ENCODE measurements around the gene DIAPH3. TPM values are rescaled to one million over a fixed set of nuclear protein-coding genes. Genes with fewer than 3 reads are reported as not detected.

DIAPH3 gene
- total RNA-seq, 5 donors from 2014 or later (not counting 1 experiment from before 2014, with no cell fraction given), result 0.14 to 0.45 (median 0.30) TPM

DNA sequence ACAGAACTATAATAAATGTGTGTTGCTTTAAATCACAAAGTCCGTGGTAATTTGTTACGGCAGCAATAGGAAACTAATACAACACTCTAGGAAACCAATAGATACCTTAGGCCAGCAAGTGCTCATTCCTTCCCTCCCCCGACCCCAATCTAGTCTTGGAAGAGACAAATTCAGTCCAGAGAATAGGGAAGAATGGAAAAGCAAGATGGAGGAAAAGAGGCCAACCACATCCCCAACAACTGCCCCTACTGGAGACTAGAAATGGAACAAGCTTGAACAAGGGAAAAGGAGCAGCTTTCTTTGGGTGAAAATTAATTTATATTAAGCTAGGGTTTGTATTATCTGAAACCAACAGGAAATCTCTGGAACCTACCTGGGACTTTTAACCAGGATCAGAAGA is 54.4 kb downstream of the DIAPH3 start:
- ATAC-seq (replicated peaks in 1 of 4), result no peak
- CTCF ChIA-PET, result no interaction called here
- Mint-ChIP-seq H3K4me1 (no peaks in the 10 kb centered on the region), H3K27me3 (no peaks in the 10 kb centered on the region), H3K36me3 (no peaks in the 10 kb centered on the region), H3K4me3 (no peak overlapping the region), H3K27ac (no peak overlapping the region), H3K9me3 (peaks cover 4 to 8% (median 5%) of the 10 kb centered on the region in 3 donors)
- Histone ChIP-seq H3K36me3 (ENCODE audit: control insufficient read depth in 2 of 2, extremely low read depth in 1 of 2, insufficient read depth in 1 of 2, low read length in 1 of 2) (no peaks in the 10 kb centered on the region), H3K27ac (ENCODE audit: low read length) (no peak overlapping the region), H3K9me3 (no peaks in the 10 kb centered on the region), H3K4me3 (ENCODE audit: control insufficient read depth in 1 of 2, extremely low read depth in 1 of 2, low read length in 1 of 2) (no peak overlapping the region), H3K4me1 (ENCODE audit: control insufficient read depth in 1 of 2, extremely low read depth in 1 of 2, insufficient read depth in 2 of 2, low read length in 2 of 2) (no peaks in the 10 kb centered on the region), H3K27me3 (replicated peaks in 1 of 2; ENCODE audit: control insufficient read depth in 2 of 2, extremely low read depth in 1 of 2, insufficient read depth in 2 of 2, low read length in 1 of 2) (no peaks in the 10 kb centered on the region)
- POLR2A ChIA-PET, result interaction anchor here in 1 of 2 donors (0.6 kb wide), 1 partner anchor 84 kb away, joined by 17 read pairs; no protein-coding TSS in a partner anchor
- WGBS (ENCODE audit: insufficient coverage), result no CpG with 5 or more reads among the region's 3 CpGs
- no peak for DNase-seq

DNA sequence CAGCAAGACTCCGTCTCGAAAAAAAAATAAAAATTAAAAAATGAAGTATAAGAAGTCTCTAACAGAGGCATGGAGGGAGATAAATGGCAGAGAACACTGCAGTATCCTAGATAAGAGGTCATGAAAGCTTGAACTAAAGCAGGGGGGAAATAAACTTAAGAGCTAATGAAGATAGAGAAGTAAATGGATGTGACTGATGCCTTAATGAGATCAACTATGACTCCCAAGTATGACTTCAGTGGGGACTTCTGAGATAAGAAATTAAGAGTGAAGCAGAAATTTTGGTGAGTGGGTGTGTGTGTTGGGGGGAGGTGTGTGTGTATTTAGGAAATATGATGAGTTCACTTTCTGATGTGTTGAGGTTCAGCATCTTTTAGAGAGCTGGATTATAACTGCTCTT is 55.1 kb downstream of the DIAPH3 start:
- no peak overlapping the region for H3K27ac Mint-ChIP-seq
- no peak overlapping the region for H3K4me3 Mint-ChIP-seq
- ChIA-PET CTCF (no interaction called here), POLR2A (interaction anchor here in 1 of 2 donors (1.0 kb wide), 1 partner anchor 11 kb away, joined by 4 read pairs; no protein-coding TSS in a partner anchor)
- no peaks in the 10 kb centered on the region for H3K36me3 Mint-ChIP-seq
- H3K27ac ChIP-seq (ENCODE audit: low read length), result no peak overlapping the region
- no peaks in the 10 kb centered on the region for H3K27me3 ChIP-seq (replicated peaks in 1 of 2; ENCODE audit: control insufficient read depth in 2 of 2, extremely low read depth in 1 of 2, insufficient read depth in 2 of 2, low read length in 1 of 2)
- no peaks in the 10 kb centered on the region for H3K27me3 Mint-ChIP-seq
- ATAC-seq (replicated peaks in 1 of 4) (no peak), DNase-seq (no peak)
- H3K9me3 Mint-ChIP-seq, result peaks cover 0 to 4% (median 0%) of the 10 kb centered on the region in 3 donors
- H3K4me1 ChIP-seq (ENCODE audit: control insufficient read depth in 1 of 2, extremely low read depth in 1 of 2, insufficient read depth in 2 of 2, low read length in 2 of 2), result no peaks in the 10 kb centered on the region
- H3K9me3 ChIP-seq, result no peaks in the 10 kb centered on the region
- no peaks in the 10 kb centered on the region for H3K4me1 Mint-ChIP-seq
- no peaks in the 10 kb centered on the region for H3K36me3 ChIP-seq (ENCODE audit: control insufficient read depth in 2 of 2, extremely low read depth in 1 of 2, insufficient read depth in 1 of 2, low read length in 1 of 2)
- H3K4me3 ChIP-seq (ENCODE audit: control insufficient read depth in 1 of 2, extremely low read depth in 1 of 2, low read length in 1 of 2), result no peak overlapping the region
- WGBS (ENCODE audit: insufficient coverage), result no CpG with 5 or more reads among the region's 2 CpGs

DNA sequence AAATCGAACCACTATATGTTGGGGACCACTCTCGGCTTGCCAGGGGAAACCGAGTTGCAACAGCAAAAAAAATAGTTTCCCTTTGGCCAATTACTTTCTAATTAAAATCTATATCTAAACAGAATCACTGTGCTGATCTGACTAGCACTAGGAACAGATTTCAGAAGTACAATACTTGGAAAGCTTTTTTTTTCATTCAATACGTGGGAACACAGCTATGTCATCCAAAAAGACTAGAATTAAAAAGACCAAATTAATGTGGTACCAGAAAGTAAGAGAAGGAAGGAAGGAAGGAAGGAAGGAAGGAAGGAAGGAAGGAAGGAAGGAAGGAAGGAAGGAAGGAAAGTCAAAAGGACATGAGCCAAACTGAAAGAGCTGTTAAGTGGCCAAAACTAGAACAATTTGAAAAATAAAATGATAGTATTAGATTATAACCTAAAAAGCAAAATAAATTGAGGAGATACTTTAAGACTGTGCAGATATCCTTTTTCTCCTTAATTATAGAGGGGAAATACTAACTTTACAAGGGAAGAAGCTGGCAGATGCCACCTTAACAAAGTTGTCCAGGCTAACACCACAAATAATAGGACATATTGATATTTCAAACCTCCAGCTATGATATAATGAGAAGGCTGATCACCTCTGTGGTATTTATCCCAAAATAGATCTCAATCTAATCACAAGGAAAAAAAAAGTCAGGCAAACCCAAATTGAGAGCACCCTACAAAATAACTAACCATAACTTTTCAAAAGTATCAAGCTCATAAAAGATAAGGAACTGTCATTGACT is 63.9 kb downstream of the DIAPH3 start:
- H3K36me3 ChIP-seq (ENCODE audit: control insufficient read depth in 2 of 2, extremely low read depth in 1 of 2, insufficient read depth in 1 of 2, low read length in 1 of 2), result no peaks in the 10 kb centered on the region
- DNase-seq (no peak), ATAC-seq (replicated peaks in 1 of 4) (no peak)
- no peak overlapping the region for H3K27ac ChIP-seq (ENCODE audit: low read length)
- H3K4me1 ChIP-seq (ENCODE audit: control insufficient read depth in 1 of 2, extremely low read depth in 1 of 2, insufficient read depth in 2 of 2, low read length in 2 of 2), result no peaks in the 10 kb centered on the region
- ChIA-PET CTCF (interaction anchor here (0.6 to 0.7 kb wide), 2 partner anchors 12 to 17 kb away, joined by 3 to 4 read pairs; no protein-coding TSS in a partner anchor), POLR2A (interaction anchor here in 1 of 2 donors (0.7 kb wide), 2 partner anchors 13 to 164 kb away, joined by 4 to 6 read pairs; no protein-coding TSS in a partner anchor)
- Mint-ChIP-seq H3K36me3 (no peaks in the 10 kb centered on the region), H3K4me3 (no peak overlapping the region), H3K9me3 (no peaks in the 10 kb centered on the region), H3K27ac (no peak overlapping the region), H3K27me3 (no peaks in the 10 kb centered on the region), H3K4me1 (no peaks in the 10 kb centered on the region)
- WGBS (ENCODE audit: insufficient coverage), result no CpG with 5 or more reads among the region's 4 CpGs
- H3K4me3 ChIP-seq (ENCODE audit: control insufficient read depth in 1 of 2, extremely low read depth in 1 of 2, low read length in 1 of 2), result no peak overlapping the region
- H3K27me3 ChIP-seq (replicated peaks in 1 of 2; ENCODE audit: control insufficient read depth in 2 of 2, extremely low read depth in 1 of 2, insufficient read depth in 2 of 2, low read length in 1 of 2), result no peaks in the 10 kb centered on the region
- H3K9me3 ChIP-seq, result no peaks in the 10 kb centered on the region

DNA sequence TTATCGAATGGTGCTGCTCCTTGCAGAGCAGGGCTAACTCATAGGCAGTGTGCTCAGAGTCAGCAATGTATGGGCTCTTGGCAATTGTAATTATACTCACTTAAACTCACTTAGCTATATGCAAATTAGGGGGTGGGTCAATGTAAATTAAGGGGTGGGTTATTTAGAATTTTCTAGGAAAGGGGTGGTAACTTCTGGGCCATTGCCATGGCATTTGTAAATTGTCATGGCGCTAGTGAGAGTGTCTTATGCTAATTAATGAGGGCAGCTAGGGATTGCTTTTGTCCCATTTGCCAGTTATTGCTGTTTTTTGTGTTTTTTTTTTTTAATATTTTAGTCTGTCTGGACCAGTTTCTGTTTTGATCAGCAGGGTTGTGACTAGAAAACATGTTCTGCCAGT is 68.4 kb downstream of the DIAPH3 start:
- ATAC-seq (replicated peaks in 1 of 4) (no peak), DNase-seq (no peak)
- no peaks in the 10 kb centered on the region for H3K4me1 ChIP-seq (ENCODE audit: control insufficient read depth in 1 of 2, extremely low read depth in 1 of 2, insufficient read depth in 2 of 2, low read length in 2 of 2)
- H3K9me3 ChIP-seq, result no peaks in the 10 kb centered on the region
- POLR2A ChIA-PET, result no interaction called here
- Mint-ChIP-seq H3K27ac (no peak overlapping the region), H3K36me3 (no peaks in the 10 kb centered on the region), H3K4me1 (no peaks in the 10 kb centered on the region), H3K27me3 (no peaks in the 10 kb centered on the region), H3K9me3 (no peaks in the 10 kb centered on the region), H3K4me3 (no peak overlapping the region)
- H3K4me3 ChIP-seq (ENCODE audit: control insufficient read depth in 1 of 2, extremely low read depth in 1 of 2, low read length in 1 of 2), result no peak overlapping the region
- H3K27me3 ChIP-seq (replicated peaks in 1 of 2; ENCODE audit: control insufficient read depth in 2 of 2, extremely low read depth in 1 of 2, insufficient read depth in 2 of 2, low read length in 1 of 2), result no peaks in the 10 kb centered on the region
- CTCF ChIA-PET, result no interaction called here
- no CpG with 5 or more reads among the region's 2 CpGs for WGBS (ENCODE audit: insufficient coverage)
- H3K27ac ChIP-seq (ENCODE audit: low read length), result no peak overlapping the region
- no peaks in the 10 kb centered on the region for H3K36me3 ChIP-seq (ENCODE audit: control insufficient read depth in 2 of 2, extremely low read depth in 1 of 2, insufficient read depth in 1 of 2, low read length in 1 of 2)

DNA sequence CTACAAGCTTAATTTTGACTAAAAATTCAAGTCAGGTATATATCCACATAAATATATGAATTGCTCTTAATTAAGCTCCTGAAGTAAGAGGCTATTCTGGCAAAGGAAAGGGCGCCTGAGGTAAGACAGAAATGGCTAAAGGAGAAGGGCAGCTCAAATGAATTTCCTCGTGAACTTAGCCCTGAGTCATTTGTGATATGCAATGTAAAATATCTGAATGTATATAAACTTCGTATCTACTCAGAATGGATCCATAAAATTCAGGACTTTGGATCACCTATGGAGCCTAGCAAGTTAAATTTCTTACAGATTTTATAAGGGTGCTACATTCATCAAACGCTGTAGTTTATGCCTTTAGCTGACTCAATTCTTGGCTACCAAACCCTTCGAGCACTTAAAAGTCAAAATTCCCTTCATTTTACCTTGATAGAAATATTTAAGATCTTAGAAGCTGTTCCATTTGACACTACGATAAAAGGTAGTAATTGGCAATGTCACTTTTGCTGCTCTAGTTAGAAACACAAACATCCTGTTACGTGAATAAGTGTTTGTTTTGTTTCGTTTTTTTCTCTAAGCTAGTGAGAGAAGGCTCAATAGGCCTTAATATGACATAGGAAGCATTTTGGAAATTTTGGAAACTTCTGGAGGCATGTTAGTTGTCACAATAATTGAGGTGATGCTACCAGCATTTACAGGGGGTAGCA is 69.2 kb downstream of the DIAPH3 start:
- WGBS (ENCODE audit: insufficient coverage), result no CpG with 5 or more reads among the region's 8 CpGs
- H3K27me3 ChIP-seq (replicated peaks in 1 of 2; ENCODE audit: control insufficient read depth in 2 of 2, extremely low read depth in 1 of 2, insufficient read depth in 2 of 2, low read length in 1 of 2), result no peaks in the 10 kb centered on the region
- H3K9me3 ChIP-seq, result no peaks in the 10 kb centered on the region
- no peak overlapping the region for H3K4me3 ChIP-seq (ENCODE audit: control insufficient read depth in 1 of 2, extremely low read depth in 1 of 2, low read length in 1 of 2)
- ChIA-PET POLR2A (no interaction called here), CTCF (no interaction called here)
- H3K4me1 ChIP-seq (ENCODE audit: control insufficient read depth in 1 of 2, extremely low read depth in 1 of 2, insufficient read depth in 2 of 2, low read length in 2 of 2), result no peaks in the 10 kb centered on the region
- ATAC-seq (replicated peaks in 1 of 4), result no peak
- Mint-ChIP-seq H3K9me3 (no peaks in the 10 kb centered on the region), H3K4me1 (no peaks in the 10 kb centered on the region), H3K36me3 (no peaks in the 10 kb centered on the region), H3K27me3 (no peaks in the 10 kb centered on the region), H3K4me3 (no peak overlapping the region), H3K27ac (no peak overlapping the region)
- H3K27ac ChIP-seq (ENCODE audit: low read length), result no peak overlapping the region
- no peaks in the 10 kb centered on the region for H3K36me3 ChIP-seq (ENCODE audit: control insufficient read depth in 2 of 2, extremely low read depth in 1 of 2, insufficient read depth in 1 of 2, low read length in 1 of 2)
- no peak for DNase-seq

DNA sequence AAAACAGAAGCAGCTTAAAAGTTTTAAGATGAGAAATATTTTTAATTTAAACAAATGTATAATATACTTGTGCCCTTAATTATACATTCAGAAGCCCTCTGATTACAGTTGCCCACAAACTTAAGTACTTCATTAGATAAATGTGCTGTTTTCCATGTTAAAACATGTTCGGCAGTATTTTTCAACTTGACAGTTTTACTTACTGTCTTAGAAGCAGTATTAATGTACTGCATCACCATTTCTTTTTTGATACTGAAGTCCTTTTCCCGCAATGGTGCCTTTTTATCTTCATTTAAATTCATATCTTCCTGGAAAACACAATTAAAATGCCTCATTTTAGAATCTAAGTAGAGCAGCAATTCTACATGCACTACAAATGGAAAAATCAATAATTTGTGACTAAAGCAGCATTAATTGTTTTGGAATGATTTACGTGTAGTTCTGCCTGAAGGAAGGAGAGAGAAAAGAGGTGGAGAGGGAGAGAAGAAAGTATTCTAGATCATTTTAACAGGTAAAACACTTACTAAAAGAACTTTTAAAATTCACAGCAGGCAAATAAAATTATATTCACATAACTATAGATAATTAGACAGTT is 70.2 kb downstream of the DIAPH3 start:
- DNase-seq, result no peak
- Histone ChIP-seq H3K27ac (ENCODE audit: low read length) (no peak overlapping the region), H3K27me3 (replicated peaks in 1 of 2; ENCODE audit: control insufficient read depth in 2 of 2, extremely low read depth in 1 of 2, insufficient read depth in 2 of 2, low read length in 1 of 2) (no peaks in the 10 kb centered on the region), H3K4me3 (ENCODE audit: control insufficient read depth in 1 of 2, extremely low read depth in 1 of 2, low read length in 1 of 2) (no peak overlapping the region), H3K4me1 (ENCODE audit: control insufficient read depth in 1 of 2, extremely low read depth in 1 of 2, insufficient read depth in 2 of 2, low read length in 2 of 2) (no peaks in the 10 kb centered on the region), H3K9me3 (no peaks in the 10 kb centered on the region), H3K36me3 (ENCODE audit: control insufficient read depth in 2 of 2, extremely low read depth in 1 of 2, insufficient read depth in 1 of 2, low read length in 1 of 2) (no peaks in the 10 kb centered on the region)
- no peak for ATAC-seq (replicated peaks in 1 of 4)
- H3K4me3 Mint-ChIP-seq, result no peak overlapping the region
- WGBS (ENCODE audit: insufficient coverage), result 100% methylated on average over 1 of the region's 3 CpGs
- no peak overlapping the region for H3K27ac Mint-ChIP-seq
- ChIA-PET POLR2A (no interaction called here), CTCF (no interaction called here)
- no peaks in the 10 kb centered on the region for H3K9me3 Mint-ChIP-seq
- H3K4me1 Mint-ChIP-seq, result no peaks in the 10 kb centered on the region
- no peaks in the 10 kb centered on the region for H3K27me3 Mint-ChIP-seq
- H3K36me3 Mint-ChIP-seq, result no peaks in the 10 kb centered on the region
